Measurements from ENCODE around the gene EOLA2. TPM values are rescaled to one million over a fixed set of nuclear protein-coding genes. Genes with fewer than 3 reads are reported as not detected.

The EOLA2 gene
- total and polyA plus RNA-seq, 9 of the 15 experiments (the other 6 are each of a cell fraction or from before 2014, with no cell fraction given), result 27.7 to 61.5 (median 44.3) TPM

DNA sequence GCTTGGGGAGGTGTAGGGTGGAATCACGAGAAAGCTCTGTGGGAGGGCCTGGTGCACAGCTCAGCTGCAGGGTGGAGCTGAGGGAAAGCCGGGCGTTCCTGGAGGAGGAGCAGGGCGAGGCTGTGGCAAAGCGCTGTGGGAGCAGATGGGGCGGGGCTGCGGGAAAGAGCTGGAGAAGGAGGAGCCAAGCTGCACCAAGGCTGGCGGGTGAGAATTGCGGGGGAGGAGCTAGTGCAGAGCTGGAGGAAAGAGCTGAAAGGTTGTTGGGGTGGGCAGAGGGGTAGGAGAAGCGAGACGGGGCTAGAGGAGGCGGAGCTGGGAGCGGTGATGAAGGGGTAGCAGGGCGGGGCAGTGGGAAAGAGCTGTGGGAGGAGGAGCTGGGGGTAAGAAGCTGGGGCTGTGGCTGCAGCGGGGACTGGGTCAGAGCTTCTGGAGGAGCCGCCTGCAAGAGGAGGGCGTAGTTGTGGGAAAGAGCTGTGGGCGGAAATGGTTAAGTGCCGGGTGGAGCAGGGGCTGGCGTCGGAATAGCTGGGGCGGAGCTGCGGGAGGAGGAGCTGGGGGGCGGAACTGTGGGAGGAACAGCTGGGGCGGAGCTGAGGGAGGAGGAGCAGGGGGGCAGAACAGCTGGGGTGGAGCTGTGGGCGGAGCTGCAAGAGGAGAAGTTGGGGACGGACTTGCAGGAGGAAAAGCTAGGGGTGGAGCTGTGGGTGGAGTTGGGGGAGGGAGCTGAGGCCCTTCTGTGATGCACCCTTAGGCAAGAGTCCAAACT, 1.8 kb upstream of the EOLA2 start (continued):
- TF ChIP-seq HOXB6 (CRISPR knock-in tag; IDR thresholded peaks at IDR 0.05; ENCODE audit: borderline replicate concordance) (no peak), ETV5 (CRISPR knock-in tag; IDR thresholded peaks at IDR 0.05; ENCODE audit: low read depth) (no peak), FOXM1 (IDR thresholded peaks at IDR 0.05; ENCODE audit: low read depth) (no peak), FOXM1 (CRISPR knock-in tag; IDR thresholded peaks at IDR 0.05; ENCODE audit: low read depth) (no peak), CBFA2T2 (conservative IDR thresholded peaks at IDR 0.05) (no peak), ETS2 (tag; IDR thresholded peaks at IDR 0.05; ENCODE audit: borderline replicate concordance, poor library complexity, severe bottlenecking) (no peak), TAF9B (IDR thresholded peaks at IDR 0.05; ENCODE audit: partially characterized antibody) (peak; percentile 9), PHB2 (IDR thresholded peaks at IDR 0.05; ENCODE audit: low read depth) (peak; percentile 68), JUND (IDR thresholded peaks at IDR 0.05; ENCODE audit: borderline replicate concordance, low read depth, low read length) (peak; percentile 79), JUND (tag; IDR thresholded peaks at IDR 0.05; ENCODE audit: borderline replicate concordance, low read depth, low read length) (peak; percentile 22; the same call in 1 of the 3 replicates), ZNF121 (CRISPR knock-in tag; conservative IDR thresholded peaks at IDR 0.05) (no peak), RFX5 (IDR thresholded peaks at IDR 0.05; ENCODE audit: low read depth, low read length) (no peak), ILK (tag; IDR thresholded peaks at IDR 0.05; ENCODE audit: borderline replicate concordance, low read depth) (no peak), GTF2E2 (tag; IDR thresholded peaks at IDR 0.05) (no peak), NFATC3 (IDR thresholded peaks at IDR 0.05) (no peak), SPI1 (IDR thresholded peaks at IDR 0.05; ENCODE audit: borderline replicate concordance, low read depth, low read length) (peak; percentile 82), TAF7 (tag; IDR thresholded peaks at IDR 0.05) (peak; percentile 65; the same call in 1 of the 2 replicates), ZFP1 (CRISPR knock-in tag; IDR thresholded peaks at IDR 0.05) (no peak), CEBPB (tag; IDR thresholded peaks at IDR 0.05) (no peak)
- TF ChIP-seq, protein P1, sequence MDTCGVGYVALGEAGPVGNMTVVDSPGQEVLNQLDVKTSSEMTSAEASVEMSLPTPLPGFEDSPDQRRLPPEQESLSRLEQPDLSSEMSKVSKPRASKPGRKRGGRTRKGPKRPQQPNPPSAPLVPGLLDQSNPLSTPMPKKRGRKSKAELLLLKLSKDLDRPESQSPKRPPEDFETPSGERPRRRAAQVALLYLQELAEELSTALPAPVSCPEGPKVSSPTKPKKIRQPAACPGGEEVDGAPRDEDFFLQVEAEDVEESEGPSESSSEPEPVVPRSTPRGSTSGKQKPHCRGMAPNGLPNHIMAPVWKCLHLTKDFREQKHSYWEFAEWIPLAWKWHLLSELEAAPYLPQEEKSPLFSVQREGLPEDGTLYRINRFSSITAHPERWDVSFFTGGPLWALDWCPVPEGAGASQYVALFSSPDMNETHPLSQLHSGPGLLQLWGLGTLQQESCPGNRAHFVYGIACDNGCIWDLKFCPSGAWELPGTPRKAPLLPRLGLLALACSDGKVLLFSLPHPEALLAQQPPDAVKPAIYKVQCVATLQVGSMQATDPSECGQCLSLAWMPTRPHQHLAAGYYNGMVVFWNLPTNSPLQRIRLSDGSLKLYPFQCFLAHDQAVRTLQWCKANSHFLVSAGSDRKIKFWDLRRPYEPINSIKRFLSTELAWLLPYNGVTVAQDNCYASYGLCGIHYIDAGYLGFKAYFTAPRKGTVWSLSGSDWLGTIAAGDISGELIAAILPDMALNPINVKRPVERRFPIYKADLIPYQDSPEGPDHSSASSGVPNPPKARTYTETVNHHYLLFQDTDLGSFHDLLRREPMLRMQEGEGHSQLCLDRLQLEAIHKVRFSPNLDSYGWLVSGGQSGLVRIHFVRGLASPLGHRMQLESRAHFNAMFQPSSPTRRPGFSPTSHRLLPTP (IDR thresholded peaks at IDR 0.05; ENCODE audit: borderline replicate concordance, extremely low read depth, insufficient read length), result no peak
- TF ChIP-seq, protein P2, sequence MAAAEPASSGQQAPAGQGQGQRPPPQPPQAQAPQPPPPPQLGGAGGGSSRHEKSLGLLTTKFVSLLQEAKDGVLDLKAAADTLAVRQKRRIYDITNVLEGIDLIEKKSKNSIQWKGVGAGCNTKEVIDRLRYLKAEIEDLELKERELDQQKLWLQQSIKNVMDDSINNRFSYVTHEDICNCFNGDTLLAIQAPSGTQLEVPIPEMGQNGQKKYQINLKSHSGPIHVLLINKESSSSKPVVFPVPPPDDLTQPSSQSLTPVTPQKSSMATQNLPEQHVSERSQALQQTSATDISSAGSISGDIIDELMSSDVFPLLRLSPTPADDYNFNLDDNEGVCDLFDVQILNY (CRISPR knock-in tag; IDR thresholded peaks at IDR 0.05), result no peak
- TF ChIP-seq, protein P3, sequence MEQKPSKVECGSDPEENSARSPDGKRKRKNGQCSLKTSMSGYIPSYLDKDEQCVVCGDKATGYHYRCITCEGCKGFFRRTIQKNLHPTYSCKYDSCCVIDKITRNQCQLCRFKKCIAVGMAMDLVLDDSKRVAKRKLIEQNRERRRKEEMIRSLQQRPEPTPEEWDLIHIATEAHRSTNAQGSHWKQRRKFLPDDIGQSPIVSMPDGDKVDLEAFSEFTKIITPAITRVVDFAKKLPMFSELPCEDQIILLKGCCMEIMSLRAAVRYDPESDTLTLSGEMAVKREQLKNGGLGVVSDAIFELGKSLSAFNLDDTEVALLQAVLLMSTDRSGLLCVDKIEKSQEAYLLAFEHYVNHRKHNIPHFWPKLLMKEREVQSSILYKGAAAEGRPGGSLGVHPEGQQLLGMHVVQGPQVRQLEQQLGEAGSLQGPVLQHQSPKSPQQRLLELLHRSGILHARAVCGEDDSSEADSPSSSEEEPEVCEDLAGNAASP (IDR thresholded peaks at IDR 0.05), result no peak
- TF ChIP-seq, protein P4, sequence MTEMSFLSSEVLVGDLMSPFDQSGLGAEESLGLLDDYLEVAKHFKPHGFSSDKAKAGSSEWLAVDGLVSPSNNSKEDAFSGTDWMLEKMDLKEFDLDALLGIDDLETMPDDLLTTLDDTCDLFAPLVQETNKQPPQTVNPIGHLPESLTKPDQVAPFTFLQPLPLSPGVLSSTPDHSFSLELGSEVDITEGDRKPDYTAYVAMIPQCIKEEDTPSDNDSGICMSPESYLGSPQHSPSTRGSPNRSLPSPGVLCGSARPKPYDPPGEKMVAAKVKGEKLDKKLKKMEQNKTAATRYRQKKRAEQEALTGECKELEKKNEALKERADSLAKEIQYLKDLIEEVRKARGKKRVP (CRISPR knock-in tag; IDR thresholded peaks at IDR 0.05), result no peak

Data from K562 (cell line).